CD4-positive, alpha-beta T cell (primary cell): Measurements from ENCODE around the gene TBCC. TPM values are rescaled to one million over a fixed set of nuclear protein-coding genes. Genes with fewer than 3 reads are reported as not detected.
"Not testable (repeated sequence)": the region's sequence is repeated elsewhere in the genome, so short reads cannot be mapped to it uniquely, and the experiment has no call there.

ENCODE experiments used
- ATAC-seq: fragments of 200-7000 bp; cut with Tn5 transposase; one replicate; pipeline ENCODE4 v1.10.0; 2022; ENCODE audit warnings: mild to moderate bottlenecking; ENCODE audit not compliant: poor library complexity
- CTCF ChIA-PET: fragments of 350-600 bp; sonication (Branson Sonifier 250); formaldehyde crosslinking; loops from one replicate; lab custom pipeline; 2021; ENCODE audit warnings: antibody characterized with exemption, inconsistent platforms; lab: Charles Lee
- POLR2A ChIA-PET: fragments of 350-600 bp; sonication (Branson Sonifier 250); formaldehyde crosslinking; loops from one replicate; lab custom pipeline; 2021; ENCODE audit warnings: antibody characterized with exemption, inconsistent platforms; lab: Charles Lee
- DNase-seq, 14 experiments: peaks; one replicate each; pipeline ENCODE4 v3.0.0-alpha.2; 2013 to 2020; ENCODE audit warnings: mixed read lengths in 2 of 14
- H3K27ac ChIP-seq, 2 donors: one replicate each; pipeline versions ENCODE4 v1.5.1 to v1.7.0; 2013; ENCODE audit warnings: low read length in 2 of 2, low read depth in 1 of 2, mild to moderate bottlenecking in 1 of 2
- H3K27me3 ChIP-seq, 2 experiments: 1 replicate in 1 of 2; 2 replicates in 1 of 2; pipeline versions ENCODE4 v1.6.1 to v1.7.0; 2013; ENCODE audit warnings: low read length in 2 of 2, control low read depth in 1 of 2, mild to moderate bottlenecking in 1 of 2, moderate library complexity in 1 of 2; ENCODE audit not compliant: insufficient read depth in 2 of 2, control insufficient read depth in 1 of 2
- H3K36me3 ChIP-seq: one replicate; pipeline ENCODE4 v1.6.1; 2013; ENCODE audit warnings: low read length, control low read depth; ENCODE audit not compliant: insufficient read depth
- H3K4me1 ChIP-seq: one replicate; pipeline ENCODE4 v1.6.1; 2013; ENCODE audit warnings: low read length, control low read depth; ENCODE audit not compliant: insufficient read depth
- H3K4me3 ChIP-seq: one replicate; pipeline ENCODE4 v1.5.1; 2013; ENCODE audit warnings: mild to moderate bottlenecking, low read length, moderate library complexity
- H3K9me3 ChIP-seq, 2 experiments: 1 replicate in 1 of 2; 2 replicates in 1 of 2; pipeline versions ENCODE4 v1.6.1 to v1.7.0; 2013; ENCODE audit warnings: low read length in 2 of 2, mild to moderate bottlenecking in 2 of 2, control low read depth in 1 of 2, moderate library complexity in 1 of 2; ENCODE audit not compliant: control insufficient read depth in 1 of 2, insufficient read depth in 1 of 2
- H3K27ac Mint-ChIP-seq: one replicate; pipeline ENCODE4 v1.8.0; 2020; ENCODE audit warnings: mixed read lengths
- H3K27me3 Mint-ChIP-seq: one replicate; pipeline ENCODE4 v1.8.0; 2021; ENCODE audit warnings: mixed read lengths
- H3K36me3 Mint-ChIP-seq: one replicate; pipeline ENCODE4 v1.8.0; 2021; ENCODE audit warnings: low read depth, mixed read lengths
- H3K4me1 Mint-ChIP-seq: one replicate; pipeline ENCODE4 v1.8.0; 2021; ENCODE audit warnings: low read depth, mixed read lengths
- H3K4me3 Mint-ChIP-seq: one replicate; pipeline ENCODE4 v1.8.0; 2020; ENCODE audit warnings: mild to moderate bottlenecking, mixed read lengths
- H3K9me3 Mint-ChIP-seq: one replicate; pipeline ENCODE4 v1.8.0; 2020; ENCODE audit warnings: mixed read lengths
- intact Hi-C, 2 experiments: fragments of 100-400 bp; cut with DNase I in 1 of 2; cut with micrococcal nuclease in 1 of 2; formaldehyde crosslinking; loops; one replicate each; pipeline versions ENCODE4 v1.15.1 to v1.9.0; 2023 to 2025; cut with DNase I, micrococcal nuclease
- total RNA-seq, 174 experiments: library from RNA in 2 of 174; stranded (reverse) in 2 of 174; gene quantifications; one replicate each; pipeline ENCODE4 v1.2.3 and lab custom pipeline; 2021 to 2026
- TF ChIP-seq, protein P1 (sequence below): fragments of 200-600 bp; IDR thresholded peaks from one replicate; pipeline ENCODE4 v1.8.0; 2022; ENCODE audit warnings: antibody characterized with exemption, mild to moderate bottlenecking

TBCC gene
- total RNA-seq, 2 experiments from 2014 or later = 67.3 to 68.3 TPM

DNA sequence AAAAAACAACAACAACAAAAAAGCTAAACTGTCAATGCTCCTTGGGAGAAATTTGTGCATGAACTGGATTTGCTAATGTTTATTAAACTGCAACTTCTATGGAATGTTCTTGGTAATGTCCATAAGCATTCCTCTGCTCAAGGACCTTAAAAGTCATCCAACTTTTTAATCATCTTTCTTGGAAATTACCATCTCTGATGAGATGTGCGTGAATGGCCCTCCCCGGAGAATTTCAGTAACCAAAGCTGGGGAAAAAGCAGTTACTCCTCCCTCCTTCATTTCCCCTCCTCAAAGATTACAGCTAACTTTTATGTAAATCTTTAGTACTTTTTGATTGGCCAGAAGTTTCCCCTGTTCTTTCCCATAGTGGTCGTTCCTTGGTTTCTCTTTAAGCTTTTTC, 5.2 kb downstream of the TBCC start:
- Mint-ChIP-seq H3K4me3 (peak overlapping the region; percentile 30), H3K27ac (no peak overlapping the region)

DNA sequence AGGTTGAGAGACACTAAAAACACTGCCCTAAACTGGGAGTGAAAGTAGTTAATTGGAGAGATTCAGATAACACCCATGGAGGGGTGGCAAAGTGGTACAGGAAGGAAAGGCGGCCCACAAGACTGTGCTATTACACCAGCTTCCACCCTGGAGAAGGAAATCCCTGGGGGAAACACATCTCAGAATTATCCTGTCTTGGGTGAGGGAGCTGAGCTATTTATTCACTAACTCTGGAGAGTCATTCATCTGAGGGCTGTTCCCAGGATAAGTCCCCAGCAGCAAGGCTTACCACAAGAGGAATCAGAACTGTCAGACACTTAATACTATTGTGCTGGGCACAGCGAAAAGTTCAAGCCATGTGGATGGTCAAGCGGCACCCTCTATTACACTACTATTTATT, 9.9 kb downstream of the TBCC start:
- TF ChIP-seq, protein P1, sequence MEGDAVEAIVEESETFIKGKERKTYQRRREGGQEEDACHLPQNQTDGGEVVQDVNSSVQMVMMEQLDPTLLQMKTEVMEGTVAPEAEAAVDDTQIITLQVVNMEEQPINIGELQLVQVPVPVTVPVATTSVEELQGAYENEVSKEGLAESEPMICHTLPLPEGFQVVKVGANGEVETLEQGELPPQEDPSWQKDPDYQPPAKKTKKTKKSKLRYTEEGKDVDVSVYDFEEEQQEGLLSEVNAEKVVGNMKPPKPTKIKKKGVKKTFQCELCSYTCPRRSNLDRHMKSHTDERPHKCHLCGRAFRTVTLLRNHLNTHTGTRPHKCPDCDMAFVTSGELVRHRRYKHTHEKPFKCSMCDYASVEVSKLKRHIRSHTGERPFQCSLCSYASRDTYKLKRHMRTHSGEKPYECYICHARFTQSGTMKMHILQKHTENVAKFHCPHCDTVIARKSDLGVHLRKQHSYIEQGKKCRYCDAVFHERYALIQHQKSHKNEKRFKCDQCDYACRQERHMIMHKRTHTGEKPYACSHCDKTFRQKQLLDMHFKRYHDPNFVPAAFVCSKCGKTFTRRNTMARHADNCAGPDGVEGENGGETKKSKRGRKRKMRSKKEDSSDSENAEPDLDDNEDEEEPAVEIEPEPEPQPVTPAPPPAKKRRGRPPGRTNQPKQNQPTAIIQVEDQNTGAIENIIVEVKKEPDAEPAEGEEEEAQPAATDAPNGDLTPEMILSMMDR = no peak
- ChIA-PET CTCF (no interaction called here), POLR2A (interaction anchor here (0.9 kb wide), 1 partner anchor 9 kb away, joined by 3 read pairs; the partner anchor contains the start of gene TBCC)
- no peak overlapping the region for H3K27ac Mint-ChIP-seq
- no peak overlapping the region for H3K4me3 ChIP-seq
- ATAC-seq (no peak), DNase-seq (no peak)
- H3K9me3 Mint-ChIP-seq = peaks cover 2% of the 10 kb centered on the region
- no peaks in the 10 kb centered on the region for H3K27me3 ChIP-seq
- no peaks in the 10 kb centered on the region for H3K27me3 Mint-ChIP-seq
- no peak overlapping the region for H3K27ac ChIP-seq
- no peaks in the 10 kb centered on the region for H3K36me3 Mint-ChIP-seq
- intact Hi-C loops = no loop called here
- no peaks in the 10 kb centered on the region for H3K4me1 ChIP-seq
- H3K9me3 ChIP-seq = no peaks in the 10 kb centered on the region
- no peaks in the 10 kb centered on the region for H3K36me3 ChIP-seq
- no peaks in the 10 kb centered on the region for H3K4me1 Mint-ChIP-seq
- no peak overlapping the region for H3K4me3 Mint-ChIP-seq

More for the DNA sequence above, 5.2 kb downstream of the TBCC start:
- no peaks in the 10 kb centered on the region for H3K36me3 ChIP-seq
- TF ChIP-seq, protein P1 = no peak
- no peaks in the 10 kb centered on the region for H3K27me3 Mint-ChIP-seq
- DNase-seq (no peak), ATAC-seq (no peak)
- peaks cover 9% of the 10 kb centered on the region for H3K4me1 Mint-ChIP-seq
- peaks cover 9% of the 10 kb centered on the region for H3K9me3 Mint-ChIP-seq
- peaks cover 5 to 34% of the 10 kb centered on the region in 2 experiments for H3K9me3 ChIP-seq
- H3K4me1 ChIP-seq = peaks cover 22% of the 10 kb centered on the region
- POLR2A ChIA-PET = interaction anchor here (0.7 to 13.7 kb wide), 2 partner anchors 15 to 36 kb away, joined by 3 to 1427 read pairs; partner anchors contain the start of gene BICRAL
- H3K27me3 ChIP-seq = no peaks in the 10 kb centered on the region
- H3K4me3 ChIP-seq = no peak overlapping the region
- CTCF ChIA-PET = interaction anchor here (0.7 kb wide), 1 partner anchor 65 kb away, joined by 4 read pairs; no protein-coding TSS in a partner anchor
- peaks cover 14% of the 10 kb centered on the region for H3K36me3 Mint-ChIP-seq
- intact Hi-C loops = loop anchor here in 1 of 2 experiments (10.0 kb wide), 1 partner anchor 84 kb away; no protein-coding TSS in a partner anchor
- no peak overlapping the region for H3K27ac ChIP-seq

DNA sequence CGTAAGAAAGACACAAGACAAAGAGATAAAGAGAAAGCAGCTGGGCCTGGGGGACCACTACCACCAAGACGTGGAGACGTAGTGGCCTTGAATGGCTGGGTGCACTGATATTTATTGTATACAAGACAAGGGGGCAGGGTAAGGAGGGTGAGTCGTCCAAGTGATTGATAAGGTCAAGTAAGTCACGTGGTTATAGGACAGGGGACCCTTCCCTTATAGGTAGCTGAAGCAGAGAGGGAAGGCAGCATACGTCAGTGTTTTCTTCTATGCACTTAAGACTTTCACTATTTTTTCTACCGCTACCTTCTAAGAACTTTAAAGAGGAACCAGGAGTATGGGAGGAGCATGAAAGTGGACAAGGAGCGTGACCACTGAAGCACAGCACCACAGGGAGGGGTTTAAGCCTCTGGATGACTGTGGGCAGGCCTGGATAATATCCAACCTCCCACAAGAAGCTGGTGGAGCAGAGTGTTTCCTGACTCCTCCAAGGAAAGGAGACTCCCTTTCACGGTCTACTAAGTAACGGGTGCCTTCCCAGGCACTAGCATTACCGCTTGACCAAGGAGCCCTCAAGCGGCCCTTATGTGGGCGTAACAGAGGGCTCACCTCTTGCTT, 11.9 kb downstream of the TBCC start:
- DNase-seq, H3K36me3 Mint-ChIP-seq, H3K4me3 Mint-ChIP-seq, CTCF ChIA-PET, intact Hi-C loops, H3K4me3 ChIP-seq, H3K27me3 Mint-ChIP-seq, H3K9me3 ChIP-seq, H3K27ac ChIP-seq, H3K4me1 Mint-ChIP-seq, H3K36me3 ChIP-seq, H3K27me3 ChIP-seq, H3K9me3 Mint-ChIP-seq, H3K27ac Mint-ChIP-seq, H3K4me1 ChIP-seq, ATAC-seq: not testable (repeated sequence)
- POLR2A ChIA-PET = interaction anchor here (0.8 kb wide), 1 partner anchor 48 kb away, joined by 3 read pairs; the partner anchor contains the start of gene BICRAL
